Central memory CD8-positive, alpha-beta T cell (primary cell): Measurements from ENCODE around the gene LENG1.
"Not testable (repeated sequence)": the region's sequence is repeated elsewhere in the genome, so short reads cannot be mapped to it uniquely, and the experiment has no call there.

ENCODE experiments used
- ATAC-seq: fragments of 150-1000 bp; cut with Tn5 transposase; replicated peaks from 2 replicates; pipeline ENCODE4 v1.10.0; 2022; ENCODE audit warnings: mild to moderate bottlenecking, moderate FRiP score, moderate number of reproducible peaks; ENCODE audit not compliant: poor library complexity, severe bottlenecking; ENCODE audit errors: extremely low read depth
- DNase-seq, 2 donors: peaks; one replicate each; pipeline ENCODE4 v3.0.0; 2021; ENCODE audit warnings: low spot score in 2 of 2
- H3K27ac Mint-ChIP-seq: one replicate; pipeline ENCODE4 v1.8.0; 2022; ENCODE audit warnings: low read depth, mild to moderate bottlenecking, moderate library complexity, mixed read lengths
- H3K27me3 Mint-ChIP-seq: one replicate; pipeline ENCODE4 v1.8.0; 2022; ENCODE audit warnings: mixed read lengths
- H3K36me3 Mint-ChIP-seq: one replicate; pipeline ENCODE4 v1.8.0; 2022; ENCODE audit warnings: mild to moderate bottlenecking, moderate library complexity, mixed read lengths; ENCODE audit not compliant: insufficient read depth
- H3K4me1 Mint-ChIP-seq: one replicate; pipeline ENCODE4 v1.8.0; 2022; ENCODE audit warnings: mixed read lengths
- H3K4me3 Mint-ChIP-seq: one replicate; pipeline ENCODE4 v1.8.0; 2022; ENCODE audit warnings: mild to moderate bottlenecking, moderate library complexity, mixed read lengths
- H3K9me3 Mint-ChIP-seq: one replicate; pipeline ENCODE4 v1.8.0; 2022; ENCODE audit warnings: mixed read lengths

Gene LENG1

DNA sequence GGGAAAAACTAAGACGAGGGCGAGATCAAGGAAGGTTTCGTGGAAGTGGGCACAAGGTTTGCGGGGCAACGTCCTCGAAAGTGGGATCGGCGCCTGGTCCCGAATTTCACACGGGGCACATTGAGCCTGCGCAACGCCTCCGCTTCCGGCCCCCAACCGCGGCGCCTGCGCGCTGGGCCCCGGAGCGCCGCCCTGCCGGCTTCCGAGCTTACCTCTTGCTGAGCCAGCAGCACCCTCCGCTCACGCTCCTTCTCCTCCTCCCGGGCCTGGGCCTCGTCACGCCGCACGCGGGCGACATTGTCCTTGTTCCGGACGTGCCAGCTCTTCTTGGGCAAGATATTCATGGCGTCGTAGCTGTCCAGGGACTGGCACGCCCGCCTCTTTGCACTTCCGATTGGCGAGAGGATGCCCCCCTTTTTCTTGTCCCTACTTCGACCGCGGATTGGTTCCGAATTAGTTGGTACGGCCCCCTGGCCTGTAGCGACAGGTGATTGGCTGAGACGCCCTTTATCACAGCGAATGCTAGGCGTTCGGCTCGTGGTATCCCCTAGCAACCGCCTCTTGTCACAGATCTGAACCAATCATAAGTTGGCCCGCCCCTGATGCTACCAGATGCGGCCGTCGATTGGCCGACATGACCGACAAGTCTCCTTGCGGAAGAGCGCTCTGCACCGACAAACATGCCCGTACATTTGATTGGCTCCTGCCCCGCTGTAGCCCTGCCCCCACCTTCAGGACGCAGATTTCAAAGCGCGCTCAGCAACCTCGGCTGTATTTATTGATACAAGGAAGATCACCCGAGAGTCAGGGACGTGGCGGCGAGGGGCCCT is at the start of gene LENG1:
Gene LENG1 (minus strand): TSS at position 370 of the 830 bp plus-strand sequence. CDS start 26 bp downstream, at position 344.
- Mint-ChIP-seq H3K36me3 (peaks cover 47% of the 10 kb centered on the region), H3K27me3 (no peaks in the 10 kb centered on the region), H3K4me1 (peaks cover 64% of the 10 kb centered on the region), H3K27ac (peak within 1 kb of the TSS; percentile 99), H3K4me3 (peak within 1 kb of the TSS; percentile 94), H3K9me3 (no peaks in the 10 kb centered on the region)
- peak; percentile 95 for ATAC-seq
- DNase-seq, result peak; percentile 91 to 99

DNA sequence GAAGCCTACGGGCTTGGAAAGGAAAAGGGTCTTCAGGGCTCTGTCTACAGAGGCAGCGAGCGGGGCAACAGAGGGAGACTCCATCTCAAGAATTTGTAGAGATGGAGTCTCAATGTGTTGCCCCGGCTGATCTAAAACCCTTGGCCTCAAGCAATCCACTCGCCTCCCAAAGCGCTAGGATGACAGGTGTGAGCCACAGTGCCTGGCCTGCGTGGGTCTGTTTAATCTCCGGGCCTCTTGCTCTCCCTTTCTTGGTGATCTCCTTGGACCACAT is 49.2 kb upstream of the LENG1 start:
- ATAC-seq (no peak), DNase-seq (no peak)
- Mint-ChIP-seq H3K4me3 (peak overlapping the region; percentile 50), H3K4me1 (peaks cover 58% of the 10 kb centered on the region), H3K27me3 (no peaks in the 10 kb centered on the region), H3K27ac (peak overlapping the region; percentile 71), H3K36me3 (peaks cover 51% of the 10 kb centered on the region), H3K9me3 (no peaks in the 10 kb centered on the region)

DNA sequence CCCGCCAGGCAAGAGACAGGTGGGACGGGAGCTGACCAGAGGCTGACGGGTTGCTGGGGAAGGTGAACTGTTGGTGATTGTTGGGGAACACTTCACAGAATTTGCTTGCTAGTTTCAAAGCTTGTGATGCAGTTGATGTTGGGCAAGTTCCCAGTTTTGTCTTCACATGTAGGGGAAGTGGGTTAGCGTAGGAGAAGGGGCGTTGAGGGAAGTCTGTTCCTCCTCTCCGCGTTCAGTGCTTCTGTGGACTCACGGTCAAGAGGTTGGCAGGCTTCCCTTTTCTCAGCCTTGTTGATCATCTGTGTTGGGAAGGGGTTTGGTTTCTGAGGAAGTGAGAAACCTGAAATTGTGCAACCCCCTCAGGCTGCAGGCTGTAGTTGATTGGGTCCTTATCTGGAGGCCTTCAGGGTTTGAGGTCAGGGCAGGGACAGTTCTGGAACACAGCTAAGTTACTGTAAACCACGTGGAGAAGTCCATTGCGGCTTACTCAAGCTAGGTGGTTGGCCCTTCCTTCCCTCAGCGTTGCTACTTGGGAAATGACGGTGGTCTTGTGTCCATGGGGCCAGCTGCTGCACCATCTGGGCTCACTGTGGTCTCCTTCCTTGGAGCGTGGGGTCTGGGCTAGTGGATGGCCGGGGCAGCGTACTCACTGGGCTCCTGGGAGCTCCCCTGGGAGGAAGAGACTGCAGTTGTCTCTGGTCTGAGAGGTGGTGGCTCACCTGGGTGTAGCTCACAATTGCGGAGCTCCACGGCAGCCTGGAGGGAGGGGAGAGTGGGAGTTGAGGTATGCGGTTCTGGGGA is 48.7 kb upstream of the LENG1 start:
- ATAC-seq (no peak), DNase-seq (no peak)
- Mint-ChIP-seq H3K4me3 (peak overlapping the region; percentile 50), H3K36me3 (peaks cover 55% of the 10 kb centered on the region), H3K27ac (peak overlapping the region; percentile 79), H3K27me3 (no peaks in the 10 kb centered on the region), H3K4me1 (peaks cover 63% of the 10 kb centered on the region), H3K9me3 (no peaks in the 10 kb centered on the region)

DNA sequence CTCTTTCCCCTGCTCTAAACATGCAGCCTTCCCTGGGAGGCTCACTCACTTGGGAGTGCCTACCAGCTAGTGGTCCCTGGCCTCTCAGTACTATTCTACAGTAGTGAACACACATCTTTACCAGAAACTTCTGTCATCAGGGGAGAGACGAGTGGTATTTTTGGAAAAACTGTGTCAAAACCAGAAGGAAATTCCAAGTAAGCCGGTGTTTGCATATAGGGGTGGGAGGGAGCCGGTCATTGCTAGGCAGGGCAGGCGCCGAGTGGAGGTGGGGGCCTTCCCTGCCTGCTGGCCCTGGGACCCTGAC is 48.1 kb upstream of the LENG1 start:
- Mint-ChIP-seq H3K27me3 (no peaks in the 10 kb centered on the region), H3K4me3 (peak overlapping the region; percentile 50), H3K4me1 (peaks cover 69% of the 10 kb centered on the region), H3K27ac (peak overlapping the region; percentile 79), H3K9me3 (no peaks in the 10 kb centered on the region), H3K36me3 (peaks cover 61% of the 10 kb centered on the region)
- ATAC-seq, result no peak
- DNase-seq, result no peak

DNA sequence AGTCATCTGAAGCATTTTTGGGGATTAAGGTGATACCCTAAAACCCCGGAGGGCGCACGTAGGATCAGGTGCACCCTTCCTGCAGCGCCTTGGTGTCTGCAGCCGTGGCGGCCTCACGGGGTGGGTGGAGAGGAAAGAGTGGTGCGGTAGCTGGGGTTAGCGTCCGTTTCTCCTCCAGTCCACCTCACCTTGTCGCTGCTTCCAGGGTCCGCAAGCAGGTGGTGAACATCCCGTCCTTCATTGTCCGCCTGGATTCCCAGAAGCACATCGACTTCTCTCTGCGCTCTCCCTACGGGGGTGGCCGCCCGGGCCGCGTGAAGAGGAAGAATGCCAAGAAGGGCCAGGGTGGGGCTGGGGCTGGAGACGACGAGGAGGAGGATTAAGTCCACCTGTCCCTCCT is 47.7 kb upstream of the LENG1 start:
- peak overlapping the region; percentile 50 for H3K4me3 Mint-ChIP-seq
- ATAC-seq, result not testable (repeated sequence)
- H3K4me1 Mint-ChIP-seq, result peaks cover 69% of the 10 kb centered on the region

DNA sequence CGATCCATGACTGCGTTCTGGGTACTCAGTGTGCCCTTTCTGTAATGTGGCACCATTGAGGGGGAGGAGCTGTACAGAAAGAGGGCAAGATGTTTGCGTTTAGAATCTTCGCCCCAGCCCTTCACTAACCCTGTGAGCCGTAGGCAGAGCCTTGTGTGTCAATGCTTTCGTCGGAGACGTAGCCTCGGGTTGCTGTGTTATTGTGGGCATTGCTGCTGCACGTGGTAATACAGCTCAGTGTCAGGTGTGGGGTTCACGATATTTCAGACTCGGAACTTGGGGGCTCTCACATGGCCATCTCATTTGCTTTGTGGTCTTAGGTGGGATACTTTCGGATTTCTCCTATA is 47.3 kb upstream of the LENG1 start:
- ATAC-seq, result no peak
- DNase-seq, result no peak
- Mint-ChIP-seq H3K36me3 (peaks cover 69% of the 10 kb centered on the region), H3K4me1 (peaks cover 72% of the 10 kb centered on the region), H3K27ac (no peak overlapping the region), H3K27me3 (no peaks in the 10 kb centered on the region), H3K9me3 (no peaks in the 10 kb centered on the region), H3K4me3 (no peak overlapping the region)

More for the DNA sequence above, 47.7 kb upstream of the LENG1 start:
- not testable (repeated sequence) for DNase-seq, H3K9me3 Mint-ChIP-seq, H3K27me3 Mint-ChIP-seq
- H3K36me3 Mint-ChIP-seq, result peaks cover 65% of the 10 kb centered on the region
- H3K27ac Mint-ChIP-seq, result peak overlapping the region; percentile 79

DNA sequence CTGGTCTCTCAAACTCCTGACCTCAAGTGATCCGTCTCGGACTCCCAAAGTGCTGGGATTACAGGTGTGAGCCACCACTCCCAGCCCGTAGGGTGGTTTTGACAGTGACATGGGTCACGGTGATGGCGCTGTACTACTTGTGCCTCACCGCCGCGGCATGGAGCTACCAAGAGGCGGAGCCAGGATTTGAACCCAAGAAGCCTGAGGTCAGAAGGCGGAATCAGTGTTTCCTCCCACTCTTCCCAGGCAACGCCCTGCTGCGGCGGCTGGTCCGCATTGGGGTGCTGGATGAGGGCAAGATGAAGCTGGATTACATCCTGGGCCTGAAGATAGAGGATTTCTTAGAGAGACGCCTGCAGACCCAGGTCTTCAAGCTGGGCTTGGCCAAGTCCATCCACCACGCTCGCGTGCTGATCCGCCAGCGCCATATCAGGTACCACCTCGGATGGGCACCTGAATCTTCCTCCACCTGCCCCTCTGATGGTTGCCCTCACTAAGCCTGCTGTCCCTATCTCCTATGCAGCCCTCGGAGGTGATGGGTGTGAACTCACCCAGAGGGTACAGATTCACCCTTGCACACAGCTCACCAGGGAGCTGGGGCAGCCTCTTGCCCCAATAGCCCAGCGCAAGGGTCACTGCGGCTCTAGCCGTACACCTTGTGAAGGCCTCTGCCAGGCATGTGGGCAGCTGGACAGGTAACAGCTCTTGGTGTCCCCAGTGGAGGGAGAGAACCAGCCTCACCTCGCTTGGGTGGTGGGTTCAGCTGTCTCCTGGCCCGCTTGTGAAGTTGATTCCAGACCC is 46.7 kb upstream of the LENG1 start:
- H3K9me3 Mint-ChIP-seq, result no peaks in the 10 kb centered on the region
- H3K36me3 Mint-ChIP-seq, result peaks cover 75% of the 10 kb centered on the region
- no peak overlapping the region for H3K27ac Mint-ChIP-seq
- DNase-seq (no peak), ATAC-seq (no peak)
- H3K4me3 Mint-ChIP-seq, result no peak overlapping the region
- H3K4me1 Mint-ChIP-seq, result peaks cover 76% of the 10 kb centered on the region
- H3K27me3 Mint-ChIP-seq, result no peaks in the 10 kb centered on the region

DNA sequence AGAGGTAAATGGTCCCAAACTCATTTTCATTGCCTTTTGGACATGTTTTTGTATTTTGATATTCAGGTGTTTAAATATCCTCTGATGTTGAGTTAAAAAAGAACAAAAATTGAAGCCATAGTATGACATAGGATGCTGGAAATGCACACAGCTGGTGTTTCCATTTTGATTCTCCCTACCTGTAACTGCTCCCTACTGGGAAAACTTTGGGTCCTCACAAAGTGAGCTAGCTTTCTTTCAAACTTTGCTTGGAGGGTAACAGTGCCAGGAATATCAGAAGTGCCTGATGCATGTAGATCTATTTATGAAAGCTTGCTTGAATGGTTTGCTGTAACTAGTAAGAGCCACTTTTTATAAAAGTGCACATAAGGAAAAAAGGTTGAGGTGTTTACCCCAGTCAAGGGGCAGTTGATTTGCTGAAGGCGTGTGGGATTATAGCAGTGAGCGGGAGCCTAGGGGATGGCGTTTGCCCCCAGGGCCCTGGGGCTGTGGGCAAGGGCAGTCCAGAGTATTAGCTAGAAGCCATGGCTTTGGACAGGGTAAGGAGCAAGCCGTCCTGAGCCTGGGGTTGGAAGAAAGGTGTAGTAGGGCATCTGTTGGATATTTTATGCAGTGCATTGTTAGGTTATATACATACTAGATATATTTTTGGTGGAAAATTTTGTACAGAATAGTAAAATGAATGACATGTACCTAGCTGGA is 45.4 kb upstream of the LENG1 start:
- Mint-ChIP-seq H3K4me1 (peaks cover 73% of the 10 kb centered on the region), H3K4me3 (peak overlapping the region; percentile 99), H3K9me3 (no peaks in the 10 kb centered on the region), H3K27ac (no peak overlapping the region), H3K27me3 (no peaks in the 10 kb centered on the region), H3K36me3 (peaks cover 78% of the 10 kb centered on the region)
- ATAC-seq, result no peak
- DNase-seq, result no peak

DNA sequence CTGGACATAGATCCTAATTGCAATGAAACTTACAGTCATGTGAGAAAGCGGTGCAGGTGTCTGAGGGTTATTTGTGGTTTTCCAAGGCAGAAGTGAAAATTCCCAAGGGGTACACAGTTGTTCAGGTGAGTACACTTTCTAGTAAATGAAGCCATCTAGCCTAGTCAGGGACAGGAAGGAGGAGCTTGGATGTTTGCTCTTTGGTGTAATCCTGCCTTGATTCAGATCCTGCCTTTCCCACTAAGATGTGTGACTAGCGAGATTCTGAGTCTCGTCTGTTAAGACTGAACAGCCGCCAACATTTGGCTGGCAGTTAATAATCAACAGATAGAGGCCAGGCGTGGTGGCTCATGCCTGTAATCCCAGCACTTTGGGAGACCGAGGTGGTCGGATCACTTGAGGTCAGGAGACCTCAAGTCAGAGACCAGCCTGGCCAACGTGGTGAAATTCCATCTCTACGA is 43.7 kb upstream of the LENG1 start:
- peaks cover 70% of the 10 kb centered on the region for H3K36me3 Mint-ChIP-seq
- ATAC-seq, result no peak
- no peaks in the 10 kb centered on the region for H3K27me3 Mint-ChIP-seq
- H3K27ac Mint-ChIP-seq, result peak overlapping the region; percentile 41
- H3K4me3 Mint-ChIP-seq, result peak overlapping the region; percentile 99
- no peaks in the 10 kb centered on the region for H3K9me3 Mint-ChIP-seq
- H3K4me1 Mint-ChIP-seq, result peaks cover 56% of the 10 kb centered on the region
- no peak for DNase-seq

DNA sequence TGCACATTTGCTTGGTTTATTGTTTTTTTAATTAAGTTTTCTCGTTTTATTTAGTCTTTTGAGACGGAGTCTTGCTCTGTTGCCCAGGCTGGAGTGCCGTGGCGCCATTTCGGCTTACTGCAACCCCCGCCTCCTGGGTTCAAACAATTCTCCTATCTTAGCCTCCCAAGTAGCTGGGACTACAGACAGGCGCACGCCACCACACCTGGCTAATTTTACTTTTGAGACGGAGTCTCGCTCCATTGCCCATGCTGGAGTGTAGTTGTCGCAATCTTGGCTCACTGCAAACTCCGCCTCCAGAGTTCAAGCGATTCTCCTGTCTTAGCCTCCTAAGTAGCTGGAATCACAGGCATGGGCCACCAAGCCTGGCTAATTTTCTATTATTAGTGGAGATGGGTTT is 42.5 kb upstream of the LENG1 start:
- DNase-seq, result no peak
- no peak for ATAC-seq
- Mint-ChIP-seq H3K9me3 (no peaks in the 10 kb centered on the region), H3K4me1 (peaks cover 47% of the 10 kb centered on the region), H3K27ac (peak overlapping the region; percentile 100), H3K36me3 (peaks cover 58% of the 10 kb centered on the region), H3K27me3 (no peaks in the 10 kb centered on the region), H3K4me3 (peak overlapping the region; percentile 99)

DNA sequence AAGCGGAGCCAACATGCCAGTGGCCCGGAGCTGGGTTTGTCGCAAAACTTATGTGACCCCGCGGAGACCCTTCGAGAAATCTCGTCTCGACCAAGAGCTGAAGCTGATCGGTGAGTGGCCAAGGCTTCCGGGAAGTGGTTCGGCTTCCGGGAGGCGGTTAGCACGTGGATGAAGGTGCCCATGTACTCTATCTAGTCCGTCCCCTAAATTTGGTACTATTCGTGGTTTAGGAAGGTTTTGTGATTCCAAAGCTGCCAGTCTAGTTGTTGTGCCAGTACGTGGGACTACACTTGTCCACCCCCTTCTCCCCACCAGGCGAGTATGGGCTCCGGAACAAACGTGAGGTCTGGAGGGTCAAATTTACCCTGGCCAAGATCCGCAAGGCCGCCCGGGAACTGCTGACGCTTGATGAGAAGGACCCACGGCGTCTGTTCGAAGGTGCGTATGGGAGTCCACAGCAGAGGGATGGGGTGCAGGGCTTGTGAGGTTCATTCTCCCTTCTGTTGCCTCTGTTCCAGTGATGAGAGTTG is 41.7 kb upstream of the LENG1 start:
- ATAC-seq (peak; percentile 59), DNase-seq (peak in 1 of 2 donors; percentile 28)
- no peaks in the 10 kb centered on the region for H3K9me3 Mint-ChIP-seq
- peaks cover 53% of the 10 kb centered on the region for H3K36me3 Mint-ChIP-seq
- peak overlapping the region; percentile 99 for H3K4me3 Mint-ChIP-seq
- no peaks in the 10 kb centered on the region for H3K27me3 Mint-ChIP-seq
- H3K4me1 Mint-ChIP-seq, result peaks cover 47% of the 10 kb centered on the region
- peak overlapping the region; percentile 100 for H3K27ac Mint-ChIP-seq

DNA sequence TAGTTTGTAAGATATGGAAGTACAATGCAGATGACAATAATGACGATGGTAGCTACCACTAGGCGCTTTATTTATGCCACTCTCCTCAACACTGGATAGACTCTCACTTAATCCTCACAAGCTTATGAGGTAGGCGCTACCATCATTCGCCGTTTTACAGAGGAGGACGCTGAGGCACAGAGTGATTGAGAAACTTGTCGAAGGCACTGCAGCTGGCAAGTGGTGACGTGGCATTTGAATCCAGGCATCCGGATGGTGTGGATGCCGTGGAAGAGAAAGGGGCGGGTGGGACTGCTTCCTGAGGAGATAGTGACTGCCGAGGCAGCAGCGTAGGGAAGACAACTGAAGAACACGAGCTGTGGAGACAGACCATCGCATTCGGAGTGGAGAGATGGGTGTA is 39.9 kb upstream of the LENG1 start:
- H3K36me3 Mint-ChIP-seq, result peaks cover 51% of the 10 kb centered on the region
- H3K27ac Mint-ChIP-seq, result no peak overlapping the region
- peaks cover 35% of the 10 kb centered on the region for H3K4me1 Mint-ChIP-seq
- no peak for ATAC-seq
- DNase-seq, result no peak
- no peaks in the 10 kb centered on the region for H3K9me3 Mint-ChIP-seq
- H3K27me3 Mint-ChIP-seq, result no peaks in the 10 kb centered on the region
- H3K4me3 Mint-ChIP-seq, result peak overlapping the region; percentile 99
